ENCODE data around the gene SNIP1.
"Not testable (repeated sequence)": the region's sequence is repeated elsewhere in the genome, so short reads cannot be mapped to it uniquely, and the experiment has no call there.

The SNIP1 gene, protein sequence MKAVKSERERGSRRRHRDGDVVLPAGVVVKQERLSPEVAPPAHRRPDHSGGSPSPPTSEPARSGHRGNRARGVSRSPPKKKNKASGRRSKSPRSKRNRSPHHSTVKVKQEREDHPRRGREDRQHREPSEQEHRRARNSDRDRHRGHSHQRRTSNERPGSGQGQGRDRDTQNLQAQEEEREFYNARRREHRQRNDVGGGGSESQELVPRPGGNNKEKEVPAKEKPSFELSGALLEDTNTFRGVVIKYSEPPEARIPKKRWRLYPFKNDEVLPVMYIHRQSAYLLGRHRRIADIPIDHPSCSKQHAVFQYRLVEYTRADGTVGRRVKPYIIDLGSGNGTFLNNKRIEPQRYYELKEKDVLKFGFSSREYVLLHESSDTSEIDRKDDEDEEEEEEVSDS

GRCh38 chr1:37553927-37554808 lies at the start of gene SNIP1:
SNIP1 (minus strand) TSS chr1:37554293; CDS start chr1:37554229, 64 bp downstream.
- peak; percentile 9 for FAIRE-seq

GRCh38 chr1:37602750-37603694 lies 48.9 kb upstream of the SNIP1 start:
- no peak for FAIRE-seq

GRCh38 chr1:37601441-37601840 lies 47.3 kb upstream of the SNIP1 start:
- no peak for FAIRE-seq

- no peak for FAIRE-seq
Measured at GRCh38 chr1:37599940-37600339, 45.8 kb upstream of the SNIP1 start.

DNA sequence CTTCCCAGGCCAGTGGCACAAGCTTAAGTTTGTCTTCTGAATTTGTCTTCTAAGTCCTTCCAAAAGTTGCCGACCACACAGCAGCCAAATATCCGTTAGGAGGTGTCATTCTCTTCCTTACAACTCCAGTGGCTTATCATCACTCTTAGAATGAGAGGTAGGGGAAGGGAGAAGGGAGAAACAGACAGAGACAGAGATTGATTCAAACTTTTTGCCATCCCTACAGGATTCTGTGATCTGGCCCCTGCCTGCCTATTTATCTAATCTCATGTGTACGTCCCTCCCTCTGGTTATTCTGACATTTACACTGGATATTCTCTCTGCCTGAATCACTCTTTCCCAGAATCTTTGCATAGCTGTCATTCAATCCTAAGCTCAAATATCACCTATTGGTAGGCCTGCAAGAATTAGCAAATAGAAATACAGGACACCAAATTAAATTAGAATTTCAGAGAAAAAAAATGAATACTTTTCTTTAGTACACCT lies 42.1 kb upstream of the SNIP1 start:
- FAIRE-seq = no peak

DNA sequence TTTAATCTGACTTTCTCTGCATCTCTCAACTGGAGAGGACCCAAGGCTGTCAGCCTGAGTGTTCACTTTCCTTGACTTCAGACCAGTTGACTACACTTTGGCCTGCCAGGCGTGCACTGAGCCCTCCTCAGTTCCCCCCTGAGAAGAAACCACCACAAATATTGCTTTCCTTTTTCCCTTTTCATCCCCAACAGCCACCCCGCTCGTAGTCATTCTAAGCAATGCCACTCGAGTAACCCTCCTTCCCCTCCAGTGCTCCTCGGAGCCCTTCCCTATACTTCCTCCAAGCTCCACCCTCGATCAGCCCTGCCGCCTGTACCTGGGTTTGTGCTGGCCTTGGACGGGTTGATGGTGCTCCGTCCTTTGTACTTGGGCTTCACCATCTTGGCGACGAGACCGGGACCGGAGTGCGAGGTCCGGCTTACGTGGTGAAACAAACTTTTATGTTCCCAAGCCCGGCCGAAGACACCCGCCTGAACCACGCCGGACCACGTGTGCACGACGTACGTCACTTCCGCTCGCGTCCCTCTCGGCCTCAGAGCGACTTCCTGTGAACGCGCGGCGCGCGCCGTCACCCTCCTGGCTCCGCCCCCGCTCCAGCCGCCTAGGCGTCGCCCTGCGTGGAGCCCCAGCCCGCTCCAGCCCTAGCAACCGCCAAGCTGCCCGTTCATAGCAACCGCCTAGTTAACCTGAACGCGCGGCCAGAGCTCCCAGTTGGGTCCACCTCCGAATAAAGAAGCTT lies 41.5 kb upstream of the SNIP1 start, which contains the start of gene GNL2:
GNL2 (minus strand) TSS at position 498 of the 742 bp plus-strand sequence; CDS start at position 383, 115 bp downstream.
- no peak for FAIRE-seq

GRCh38 chr1:37593726-37594125 lies 39.6 kb upstream of the SNIP1 start:
- FAIRE-seq = no peak

DNA sequence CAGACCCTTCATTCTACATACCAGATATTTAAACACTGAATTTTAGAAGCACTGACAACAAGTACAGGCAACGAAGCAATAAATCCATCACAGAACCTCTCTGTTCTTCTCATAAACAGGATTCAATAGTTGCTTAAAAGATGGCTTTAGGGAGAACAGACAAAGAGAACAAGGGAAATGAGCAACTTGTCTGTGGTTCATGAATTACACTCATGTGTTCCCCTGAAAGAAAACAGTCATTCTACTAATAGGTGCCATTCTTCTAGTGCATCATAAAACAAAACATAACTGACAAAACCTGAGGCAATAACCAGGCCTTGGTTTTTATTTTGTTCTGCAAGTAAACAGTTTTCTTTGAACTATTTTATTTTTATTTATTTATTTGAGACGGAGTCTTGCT lies 34.8 kb upstream of the SNIP1 start:
- FAIRE-seq = no peak

- not testable (repeated sequence) for FAIRE-seq
Measured at GRCh38 chr1:37584544-37584943, 30.5 kb upstream of the SNIP1 start.

GRCh38 chr1:37575692-37576091 lies 21.6 kb upstream of the SNIP1 start:
- no peak for FAIRE-seq

DNA sequence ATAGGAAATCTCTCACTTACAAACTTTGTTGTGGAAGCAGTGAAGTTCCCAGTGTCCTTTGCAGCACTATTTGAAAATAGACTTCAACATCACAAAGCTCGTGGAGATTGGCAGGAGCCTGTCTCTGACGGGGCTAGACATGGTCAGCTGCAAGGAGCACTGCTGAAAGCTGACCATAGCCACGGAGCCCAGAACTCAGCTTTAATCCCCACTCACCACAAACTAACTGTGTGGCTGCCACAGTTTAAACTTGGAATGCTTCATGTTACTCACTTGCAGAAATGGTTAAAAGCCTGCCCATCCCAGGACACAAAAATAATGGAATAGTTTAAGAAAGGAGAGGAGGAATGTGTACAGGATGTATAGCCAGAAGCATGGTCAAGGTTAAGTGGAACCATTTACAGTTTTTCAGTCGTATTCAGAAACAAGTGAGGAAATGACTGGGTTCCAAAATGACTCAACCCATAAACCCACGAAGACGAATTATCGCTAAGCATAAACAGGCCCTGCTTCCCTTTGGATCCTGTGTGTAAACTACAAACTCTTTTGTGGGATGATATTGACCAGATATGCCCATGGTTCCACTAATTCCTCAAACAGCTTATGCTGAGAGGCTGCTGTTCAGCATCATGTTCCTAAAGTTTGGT lies 20.9 kb upstream of the SNIP1 start:
- FAIRE-seq = no peak

- no peak for FAIRE-seq
Measured at GRCh38 chr1:37570528-37571334, 16.6 kb upstream of the SNIP1 start.

DNA sequence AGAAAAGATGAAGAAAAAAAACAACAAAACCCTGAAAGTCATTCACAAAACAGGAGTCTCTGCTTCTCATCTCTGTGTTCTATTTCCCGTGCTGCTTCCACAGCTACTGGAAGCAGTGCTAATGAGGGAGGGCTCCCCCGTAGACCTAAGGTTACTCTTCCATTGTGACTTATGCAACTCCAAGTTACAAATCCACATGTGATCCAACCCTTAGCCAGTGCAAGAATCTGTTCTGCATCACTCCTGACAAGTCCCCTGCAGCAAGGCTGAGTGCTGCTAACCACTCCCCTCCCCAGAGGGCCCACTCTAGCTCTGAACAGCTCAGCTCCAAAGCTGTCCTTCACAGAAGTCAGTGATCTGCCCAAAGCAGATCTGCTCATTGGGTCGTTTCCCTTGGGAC lies 12.9 kb upstream of the SNIP1 start:
- FAIRE-seq = no peak

DNA sequence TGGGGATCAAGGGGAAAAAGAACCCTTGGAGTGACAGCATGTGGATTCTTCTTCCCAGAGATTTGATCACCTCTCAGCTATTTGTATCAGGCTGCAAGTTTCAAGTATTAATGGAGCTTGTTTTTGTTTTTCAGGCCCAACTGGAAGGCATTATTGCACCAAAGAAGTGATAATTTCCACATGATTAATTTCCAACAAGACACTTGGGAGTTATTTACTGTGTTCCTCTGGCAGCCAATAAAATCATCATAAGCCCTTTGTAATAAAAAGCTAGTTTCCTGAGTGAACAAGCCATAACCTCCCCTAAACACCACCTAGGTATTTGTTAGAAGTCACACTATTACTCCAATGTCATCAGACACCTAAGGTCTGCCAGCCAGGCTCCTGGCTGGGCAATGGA lies 10.8 kb upstream of the SNIP1 start:
- FAIRE-seq = no peak

DNA sequence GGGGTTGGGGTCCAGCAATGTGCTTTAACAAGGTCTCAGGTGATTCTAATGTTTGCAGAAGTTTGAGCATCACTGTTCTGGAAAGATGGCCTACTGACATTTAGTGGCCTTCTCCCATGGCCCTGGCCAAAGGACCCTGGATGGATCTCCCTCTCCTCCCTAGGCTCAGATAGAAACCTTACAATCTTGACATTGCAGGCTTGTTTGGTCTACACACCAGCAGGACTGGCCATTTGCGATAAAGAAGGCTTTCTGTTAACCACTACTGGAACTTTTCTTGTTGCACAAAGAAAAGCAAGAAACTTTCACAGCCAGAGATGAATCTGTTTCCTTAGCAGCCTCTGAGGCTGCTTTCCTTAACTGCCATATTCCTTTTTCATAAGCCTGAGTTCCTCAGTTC lies 8.9 kb upstream of the SNIP1 start:
- FAIRE-seq = no peak

DNA sequence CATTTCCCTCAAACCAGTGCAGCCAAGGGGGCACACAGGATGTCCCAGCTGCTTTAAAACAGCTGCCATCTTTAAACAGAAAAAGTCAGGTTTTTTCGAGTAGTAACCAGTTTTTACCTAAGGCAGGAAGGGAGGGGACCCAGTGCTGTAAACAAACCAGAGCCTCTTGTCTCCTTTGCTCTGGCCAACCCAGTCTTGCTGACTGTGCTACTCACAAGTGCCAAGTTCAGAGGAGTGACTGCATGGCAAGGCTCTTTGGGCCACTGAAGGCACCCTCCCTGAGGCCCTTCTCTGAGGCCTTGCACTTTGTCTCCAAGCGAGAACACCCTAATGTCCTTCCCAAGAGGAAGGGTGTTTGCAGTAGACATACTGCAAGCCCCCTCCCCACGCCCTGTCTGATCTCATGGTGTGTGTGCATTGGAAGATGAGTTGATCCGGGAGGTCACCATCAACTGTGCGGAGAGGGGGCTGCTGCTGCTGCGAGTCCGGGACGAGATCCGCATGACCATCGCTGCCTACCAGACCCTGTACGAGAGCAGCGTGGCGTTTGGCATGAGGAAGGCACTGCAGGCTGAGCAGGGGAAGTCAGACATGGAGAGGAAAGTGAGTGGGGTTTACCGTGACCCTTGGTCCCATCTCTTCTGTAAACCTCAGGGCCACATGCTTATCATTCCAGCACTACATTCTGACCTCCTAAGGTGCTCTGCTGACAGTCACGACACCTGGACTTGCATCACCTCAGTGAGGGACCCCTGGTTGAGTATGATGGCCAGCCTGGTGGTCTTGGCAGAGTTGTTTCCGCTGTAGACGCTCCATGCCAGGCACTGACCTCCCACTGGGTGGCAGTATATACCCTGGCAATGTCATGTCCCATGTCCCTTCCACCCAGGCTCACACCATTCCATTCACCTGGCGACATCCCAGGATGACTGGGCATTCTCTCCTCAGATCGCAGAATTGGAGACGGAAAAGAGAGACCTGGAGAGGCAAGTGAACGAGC lies 7.3 kb upstream of the SNIP1 start:
- FAIRE-seq = no peak

GRCh38 chr1:37560401-37561132 lies 6.5 kb upstream of the SNIP1 start:
- no peak for FAIRE-seq

DNA sequence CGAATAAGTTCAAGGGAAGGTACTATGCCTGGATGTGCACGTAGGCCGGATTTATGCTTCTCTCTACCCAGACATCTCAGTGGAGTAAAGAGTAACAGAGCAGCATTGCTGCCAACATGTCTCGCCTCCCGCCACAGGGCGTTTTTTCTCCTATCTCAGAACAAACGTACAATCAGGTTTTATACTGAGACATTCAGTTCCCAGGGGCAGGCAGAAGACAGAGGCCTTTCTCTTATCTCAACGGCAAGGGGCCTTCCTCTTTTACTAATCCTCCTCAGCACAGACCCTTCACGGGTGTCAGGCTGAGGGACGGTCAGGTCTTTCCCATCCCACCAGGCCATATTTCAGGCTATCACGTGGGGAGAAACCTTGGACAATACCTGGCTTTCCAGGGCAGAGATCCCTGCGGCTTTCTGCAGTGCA lies 5.9 kb upstream of the SNIP1 start:
- not testable (repeated sequence) for FAIRE-seq
